NK-92 (cell line): ENCODE measurements around the gene POMT1.
"Not testable (repeated sequence)": the region's sequence is repeated elsewhere in the genome, so short reads cannot be mapped to it uniquely, and the experiment has no call there.

ENCODE experiments used
- DNase-seq: peaks from one replicate; lab custom pipeline; 2025; ENCODE audit not compliant: unreplicated experiment; lab: John Stamatoyannopoulos, UW

The POMT1 gene

DNA sequence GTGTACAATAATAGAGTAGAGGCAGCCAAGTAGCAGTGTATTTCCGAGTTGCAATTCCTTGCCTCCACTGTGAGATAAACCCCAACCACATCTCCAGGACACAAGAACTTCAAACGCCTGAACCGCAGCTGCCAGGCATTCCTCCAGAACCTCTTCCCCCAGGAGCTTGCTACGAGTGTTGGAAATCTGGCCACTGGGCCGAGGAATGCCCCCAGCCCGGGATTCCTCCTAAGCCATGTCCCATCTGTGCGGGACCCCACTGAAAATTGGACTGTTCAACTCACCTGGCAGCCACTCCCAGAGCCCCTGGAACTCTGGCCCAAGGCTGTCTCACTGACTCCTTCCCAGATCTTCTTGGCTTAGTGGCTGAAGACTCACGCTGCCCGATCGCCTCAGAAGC is 46.5 kb downstream of the POMT1 start:
- not testable (repeated sequence) for DNase-seq

DNA sequence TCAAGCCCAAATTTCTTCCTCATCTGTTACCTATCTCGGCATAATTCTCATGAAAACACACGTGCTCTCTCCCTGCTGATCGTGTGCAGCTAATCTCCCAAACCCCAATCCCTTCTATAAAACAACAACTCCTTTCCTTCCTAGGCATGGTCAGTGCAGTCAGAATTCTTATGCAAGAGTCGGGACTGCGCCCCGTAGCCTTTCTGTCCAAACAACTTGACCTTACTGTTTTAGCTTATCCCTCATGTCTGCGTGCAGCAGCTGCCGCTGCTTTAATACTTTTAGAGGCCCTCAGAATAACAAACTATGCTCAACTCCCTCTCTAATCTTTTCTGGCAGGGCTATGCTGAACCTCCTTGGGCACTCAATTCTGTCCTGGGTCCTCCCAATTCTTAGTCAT is 47.7 kb downstream of the POMT1 start:
- DNase-seq = not testable (repeated sequence)

DNA sequence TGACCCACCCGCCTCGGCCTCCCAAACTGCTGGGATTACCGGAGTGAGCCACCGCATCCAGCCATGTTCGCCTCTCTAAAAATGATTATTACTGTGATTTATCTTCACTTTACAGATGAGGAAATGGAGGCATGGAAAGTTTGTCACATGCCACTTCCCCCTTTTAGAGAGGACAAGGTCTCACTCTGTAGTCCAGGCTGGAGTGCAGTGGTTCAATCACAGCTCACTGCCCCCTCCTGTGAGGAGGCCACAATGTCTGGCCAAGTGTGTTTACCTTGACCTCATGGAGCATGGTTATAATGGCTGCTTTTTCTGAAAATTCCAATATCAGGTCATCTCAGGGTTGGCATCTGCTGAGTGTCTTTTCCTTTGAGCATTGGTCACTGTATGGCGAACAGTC is 49.3 kb downstream of the POMT1 start:
- DNase-seq = no peak

DNA sequence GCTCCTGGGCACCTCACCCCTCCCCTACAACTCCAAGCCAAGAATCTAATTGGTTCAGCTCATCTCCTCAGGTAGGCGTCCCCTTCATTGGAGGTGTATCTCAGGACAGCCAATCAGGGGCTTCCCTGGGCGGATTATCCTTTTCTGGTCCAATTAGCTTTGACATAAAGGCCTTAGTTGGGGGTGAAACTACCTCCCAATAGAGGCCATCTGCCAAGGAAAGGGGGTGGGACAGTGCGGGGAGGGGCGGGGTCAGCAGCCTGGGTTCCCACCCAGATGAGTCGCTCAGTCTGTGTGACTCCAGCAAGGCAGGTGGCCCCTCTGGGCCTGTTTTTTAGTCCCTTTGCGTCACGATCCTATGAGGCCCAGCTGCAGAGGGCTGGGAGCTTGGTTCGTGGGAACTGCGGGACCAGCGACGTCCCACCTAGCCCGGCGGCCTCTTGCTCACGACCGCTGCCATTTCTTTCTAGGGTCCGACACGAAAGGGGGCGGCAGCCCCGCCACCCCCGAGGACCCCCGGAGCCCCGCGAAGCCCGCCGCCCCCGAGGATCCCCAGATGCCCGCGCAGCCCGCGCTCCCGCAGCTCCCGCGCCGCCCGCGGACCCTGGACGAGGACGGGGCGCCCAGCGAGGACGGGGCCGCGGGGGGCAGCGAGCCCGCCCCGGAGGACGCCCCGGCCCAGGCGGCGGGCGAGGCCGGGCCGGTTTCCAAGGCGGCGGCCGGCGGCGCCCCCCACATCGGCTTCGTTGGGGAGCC is 51.5 kb downstream of the POMT1 start:
- no peak for DNase-seq

DNA sequence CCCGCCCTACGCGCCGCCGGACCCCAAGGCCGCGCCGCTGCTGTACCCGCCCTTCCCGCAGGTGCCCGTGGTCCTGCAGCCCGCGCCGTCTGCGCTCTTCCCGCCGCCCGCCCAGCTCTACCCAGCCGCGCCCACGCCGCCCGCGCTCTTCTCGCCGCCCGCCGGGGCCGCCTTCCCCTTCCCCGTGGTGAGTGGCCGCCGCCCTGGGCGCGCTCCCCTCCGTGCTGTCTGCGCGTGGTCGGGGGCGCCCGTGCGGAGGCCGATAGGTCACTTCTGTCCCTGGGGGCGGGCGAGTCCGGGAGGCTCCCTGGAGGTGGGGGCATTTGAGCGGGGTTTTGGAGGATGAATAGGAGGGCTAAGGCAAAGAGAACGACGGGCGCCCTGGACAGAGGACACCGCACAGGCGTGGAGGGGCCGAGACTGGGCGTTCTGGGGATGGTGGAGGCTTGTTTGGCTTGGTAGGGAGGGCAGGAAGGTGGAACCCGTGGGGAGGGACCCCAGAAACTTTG is 52.2 kb downstream of the POMT1 start:
- no peak for DNase-seq

DNA sequence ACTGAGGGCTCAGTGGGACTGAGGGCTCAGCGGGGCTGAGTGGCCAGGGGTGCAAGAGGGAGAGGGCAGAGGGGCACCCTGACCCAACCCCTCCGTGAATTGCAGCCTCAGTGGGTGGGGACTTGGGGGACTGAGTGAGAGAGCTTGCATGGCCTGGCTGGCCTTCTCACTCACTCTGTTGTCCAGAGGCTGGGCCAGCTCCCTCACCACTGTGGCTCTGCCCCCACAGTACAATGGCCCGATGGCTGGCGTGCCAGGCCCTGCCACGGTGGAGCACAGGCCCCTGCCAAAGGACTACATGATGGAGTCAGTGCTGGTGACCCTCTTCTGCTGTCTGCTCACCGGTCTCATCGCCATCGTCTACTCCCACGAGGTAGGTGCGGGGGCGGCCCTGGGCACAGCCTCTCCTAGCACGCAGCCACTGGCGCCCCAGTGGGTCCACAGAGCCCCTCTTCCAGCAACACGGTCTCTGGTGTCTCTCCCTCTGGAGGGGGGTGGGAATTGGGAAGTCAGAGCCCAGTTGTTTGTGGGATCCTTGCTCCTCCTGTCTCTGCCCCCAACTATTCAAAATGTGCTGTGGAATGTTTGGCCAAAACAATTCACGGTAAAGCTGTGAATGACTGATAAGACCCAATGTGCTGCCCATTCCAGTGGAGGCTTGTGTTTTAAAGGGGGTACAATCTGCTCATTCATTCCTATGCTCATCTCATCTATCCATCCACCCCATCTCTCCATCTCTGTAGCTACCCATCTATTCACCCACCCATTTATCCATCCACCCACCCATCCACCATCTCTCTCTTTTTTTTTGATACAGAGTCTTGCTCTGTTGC is 53.3 kb downstream of the POMT1 start:
- no peak for DNase-seq

DNA sequence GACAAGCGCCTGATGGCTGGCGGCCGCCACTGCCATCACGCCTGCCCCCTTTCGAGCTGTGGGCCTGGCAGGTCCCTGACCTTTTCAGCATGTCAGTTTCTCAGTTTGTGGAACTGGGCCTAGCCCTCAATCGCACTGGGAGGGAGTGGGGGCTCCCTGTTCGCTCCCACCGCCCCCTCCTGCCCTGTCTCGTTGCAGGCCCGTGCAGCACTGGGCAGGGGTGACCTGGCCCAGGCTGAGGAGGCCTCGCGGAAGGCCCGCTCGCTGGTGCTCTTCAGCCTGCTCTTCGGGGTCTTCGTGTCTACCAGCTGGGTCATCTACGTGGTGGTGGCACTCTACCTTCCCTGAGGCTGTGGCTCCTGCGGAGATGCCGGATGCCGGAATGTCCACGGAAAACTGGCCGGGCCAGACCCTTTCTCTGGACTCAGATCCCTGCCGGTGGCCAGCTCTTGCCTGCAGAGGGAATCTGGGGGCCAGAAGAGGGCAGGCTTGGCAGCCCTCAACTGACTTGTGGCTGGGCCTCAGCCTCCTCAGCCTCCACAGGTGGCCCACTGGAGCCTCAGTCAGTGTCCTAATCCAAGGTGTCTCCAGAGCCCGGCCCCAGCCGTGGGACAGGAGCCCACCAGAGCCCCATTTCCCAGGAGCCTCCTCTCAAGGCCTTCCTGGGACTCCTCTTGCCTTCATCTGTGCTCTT is 55.3 kb downstream of the POMT1 start:
- DNase-seq = no peak

DNA sequence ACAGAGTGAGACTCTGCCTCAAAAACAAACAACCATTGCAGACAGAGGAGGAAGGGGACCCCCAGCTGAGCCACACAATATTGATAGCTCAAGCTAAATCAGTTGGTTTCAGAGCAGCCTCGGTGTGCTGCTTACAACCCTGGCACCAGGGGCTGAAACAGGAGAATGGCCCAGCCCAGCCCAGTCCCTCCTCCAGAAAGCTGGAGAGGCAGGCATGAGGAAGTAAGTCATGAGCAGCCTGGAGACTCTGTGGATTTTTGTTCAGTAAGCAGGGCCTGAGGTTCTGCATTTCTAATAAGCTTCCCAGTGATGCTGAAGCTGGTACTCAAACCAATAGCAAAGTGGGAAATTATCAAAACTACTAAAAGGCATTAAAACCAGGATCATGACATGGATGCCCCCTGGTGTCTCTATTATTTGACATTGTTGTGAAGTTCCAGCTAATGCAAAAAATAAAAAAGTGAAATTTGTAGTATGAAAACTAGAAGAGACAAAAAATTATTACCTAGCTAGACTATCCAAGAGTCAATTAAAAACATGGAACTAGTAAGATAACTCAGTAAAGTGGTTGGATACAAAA is 56.8 kb downstream of the POMT1 start:
- DNase-seq = no peak

DNA sequence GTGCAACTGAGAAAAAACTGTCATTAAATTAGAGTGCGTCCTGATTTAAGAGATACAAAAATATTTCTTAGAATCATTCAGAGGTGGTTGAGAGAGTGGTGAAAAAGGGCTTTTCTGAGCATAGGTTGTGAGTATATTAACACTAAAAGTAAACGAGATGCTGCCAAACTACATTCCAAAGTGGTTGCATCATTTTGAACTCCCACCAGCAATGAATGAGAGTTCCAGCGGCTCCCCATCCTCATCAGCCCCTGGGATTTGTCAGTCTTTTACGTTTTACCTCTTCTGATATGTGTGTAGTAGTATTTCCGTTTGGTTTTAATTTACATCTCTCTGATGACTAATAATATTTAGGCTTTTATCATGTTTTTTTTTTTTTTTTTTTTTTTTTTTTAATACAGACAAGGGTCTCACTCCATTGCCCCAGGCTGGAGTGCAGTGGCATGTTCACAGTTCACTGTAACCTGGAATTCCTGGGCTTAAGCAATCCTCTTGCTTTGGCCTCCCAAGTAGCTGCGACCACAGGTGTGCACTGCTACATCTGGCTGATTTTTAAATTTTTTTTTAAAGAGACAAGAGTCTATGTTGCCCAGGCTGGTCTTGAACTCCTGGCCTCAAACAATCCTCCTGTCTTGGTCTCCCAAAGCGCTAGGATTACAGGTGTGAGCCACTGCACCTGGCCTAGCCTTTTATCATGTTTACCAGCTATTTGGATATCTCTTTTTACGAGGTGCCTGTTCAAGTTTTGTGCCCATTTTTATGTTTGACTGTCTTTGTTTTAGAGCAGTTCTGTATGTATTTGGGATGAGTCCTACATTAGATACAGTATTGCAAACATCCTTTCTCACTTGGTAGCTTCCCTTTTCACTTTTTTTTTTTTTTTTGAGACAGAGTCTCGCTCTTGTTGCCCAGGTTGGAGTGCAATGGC is 59.6 kb downstream of the POMT1 start:
- DNase-seq = no peak

DNA sequence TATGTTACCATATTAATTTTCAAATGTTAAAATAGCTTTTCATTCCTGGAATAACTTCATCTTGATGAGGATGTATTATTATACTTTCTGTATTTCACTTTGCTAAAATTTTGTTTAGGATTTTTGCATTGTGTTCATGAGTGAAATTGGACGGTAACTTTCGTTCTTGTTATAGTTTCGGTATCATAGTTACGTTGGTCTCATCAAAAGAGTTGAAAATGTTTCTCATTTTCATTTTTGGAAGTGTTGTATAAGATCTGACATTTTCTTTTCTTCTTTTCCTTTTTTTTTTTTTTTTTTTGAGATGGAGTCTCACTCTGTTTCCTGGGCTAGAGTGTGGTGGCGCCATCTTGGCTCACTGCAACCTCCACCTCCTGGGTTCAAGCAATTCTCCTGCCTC is 62.7 kb downstream of the POMT1 start:
- DNase-seq = no peak

DNA sequence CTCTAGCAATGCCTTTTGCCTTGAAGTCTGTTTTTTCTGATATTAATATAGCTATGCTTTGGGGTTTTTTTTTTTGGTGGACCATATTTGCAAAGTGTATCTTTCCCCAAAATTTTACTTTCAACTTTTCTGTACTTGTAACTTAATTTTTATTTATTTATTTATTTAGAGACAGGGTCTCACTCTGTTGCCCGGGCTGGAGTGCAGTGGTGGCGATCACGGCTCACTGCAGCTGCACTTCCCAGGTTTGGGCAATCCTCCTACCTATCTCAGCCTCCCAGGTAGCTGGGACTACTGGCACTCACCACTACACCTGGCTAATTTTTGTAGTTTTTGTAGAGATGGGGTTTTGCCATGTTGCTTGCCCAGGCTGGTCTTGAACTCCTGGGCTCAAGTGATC is 63.4 kb downstream of the POMT1 start:
- no peak for DNase-seq

DNA sequence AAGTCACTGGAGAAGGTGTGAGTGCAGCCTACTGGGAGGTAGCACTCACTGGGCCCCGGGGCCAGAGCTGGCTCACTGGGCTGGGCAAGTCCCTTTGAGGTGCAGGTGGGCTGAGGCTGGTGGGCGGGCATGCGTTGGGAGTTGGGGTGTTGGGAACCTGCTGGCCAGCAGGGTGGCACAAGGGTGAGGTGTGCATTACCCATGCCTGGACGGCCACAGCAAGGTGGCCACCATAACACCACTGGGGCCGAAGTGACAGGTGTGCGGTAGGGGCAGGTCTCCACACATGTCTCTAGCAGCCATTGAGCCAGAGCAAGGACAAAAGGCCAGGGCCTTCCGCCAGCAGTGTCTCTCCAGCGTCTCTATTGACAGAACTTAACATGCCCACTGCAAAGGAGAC is 65.2 kb downstream of the POMT1 start:
- no peak for DNase-seq
